Mucosa of gallbladder (tissue), 1 donor: ENCODE measurements around the gene EVA1A. TPM values are rescaled to one million over a fixed set of nuclear protein-coding genes. Genes with fewer than 3 reads are reported as not detected.

Experiments
- DNase-seq: peaks from one replicate; pipeline ENCODE4 v3.0.0-alpha.2; 2020; ENCODE audit warnings: low spot score
- total RNA-seq: library from RNA; stranded (reverse); gene quantifications from one replicate; pipeline ENCODE4 v1.2.1, GENCODE V29; 2021
- donor health status: DM: no; HTN: no; CAD: no.

Gene EVA1A
- total RNA-seq, 1 donor from 2014 or later, result 0.43 TPM

GRCh38 chr2:75589391-75590105, 28.8 kb upstream of the EVA1A start:
- no peak for DNase-seq

DNA sequence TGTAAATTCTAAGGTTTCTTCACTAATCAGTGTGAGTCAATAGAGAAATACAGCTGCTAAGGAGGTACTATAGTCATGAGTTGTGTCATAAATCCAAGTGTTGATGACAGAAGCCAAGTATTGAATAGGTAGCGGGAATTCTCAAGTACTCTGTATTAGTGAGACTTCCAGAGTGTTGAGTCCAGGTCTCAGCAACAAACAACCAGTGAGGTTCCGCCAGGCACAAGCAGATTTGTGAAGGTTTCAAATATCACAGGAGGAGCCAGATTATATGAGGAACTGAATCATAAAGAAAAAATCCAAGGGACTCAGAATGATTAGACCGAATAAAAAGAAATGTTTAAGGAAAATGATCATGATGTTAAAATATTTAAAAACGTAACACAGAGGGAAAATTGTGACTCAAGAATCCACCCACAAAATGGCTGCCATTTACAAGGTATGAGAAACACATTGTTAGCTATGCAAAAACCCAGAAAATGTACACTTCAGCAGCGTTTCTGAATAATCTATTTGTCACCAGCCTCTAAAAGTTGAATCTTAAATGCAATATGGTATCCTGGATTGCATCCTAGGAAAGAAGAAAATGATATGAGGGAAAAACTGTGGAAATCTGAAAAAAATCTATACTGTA, 27.3 kb upstream of the EVA1A start:
- no peak for DNase-seq

DNA sequence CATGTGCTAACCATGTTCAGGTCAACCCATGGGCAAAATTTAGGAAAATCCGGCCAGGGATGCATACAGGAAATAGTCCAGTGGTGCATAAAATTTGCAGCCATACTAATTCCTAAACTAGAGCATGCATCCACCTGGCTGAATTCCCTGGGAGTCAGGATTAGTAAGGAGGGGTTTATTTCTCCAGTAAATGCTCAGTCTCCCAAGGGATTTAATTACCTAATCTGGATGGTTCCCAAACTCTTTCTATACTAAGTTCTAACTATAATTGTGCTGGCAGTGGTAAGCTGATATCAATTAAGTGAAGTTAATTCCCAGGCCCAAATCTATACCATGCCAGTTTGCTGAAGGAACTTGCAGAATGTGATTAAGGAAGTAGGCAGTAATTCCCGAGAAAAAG, 26.2 kb upstream of the EVA1A start:
- DNase-seq, result no peak

GRCh38 chr2:75582840-75583239, 22.1 kb upstream of the EVA1A start:
- DNase-seq, result no peak

- no peak for DNase-seq
Observed at GRCh38 chr2:75580606-75581005, 19.9 kb upstream of the EVA1A start.

- no peak for DNase-seq
Observed at GRCh38 chr2:75580156-75580555, 19.4 kb upstream of the EVA1A start.

DNA sequence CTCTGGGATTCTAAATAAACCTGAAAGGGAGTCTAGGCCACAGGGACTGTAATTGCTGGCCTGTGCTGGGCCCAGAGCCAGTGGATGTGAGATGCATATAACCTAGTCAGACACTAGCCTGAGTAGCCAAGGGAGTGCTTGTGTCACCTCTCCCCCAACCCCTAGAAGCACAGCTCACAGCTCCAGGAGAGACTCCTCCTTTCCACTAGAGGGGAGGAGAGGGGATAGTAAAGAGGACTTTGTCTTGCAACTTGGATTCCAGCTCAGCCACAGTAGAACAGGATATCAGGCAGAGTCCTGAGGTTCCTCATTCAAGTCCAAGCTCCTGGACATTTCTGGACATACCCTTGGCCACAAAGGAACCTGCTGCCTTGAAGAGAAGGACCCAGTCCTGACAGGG, 18.4 kb upstream of the EVA1A start:
- DNase-seq, result no peak

DNA sequence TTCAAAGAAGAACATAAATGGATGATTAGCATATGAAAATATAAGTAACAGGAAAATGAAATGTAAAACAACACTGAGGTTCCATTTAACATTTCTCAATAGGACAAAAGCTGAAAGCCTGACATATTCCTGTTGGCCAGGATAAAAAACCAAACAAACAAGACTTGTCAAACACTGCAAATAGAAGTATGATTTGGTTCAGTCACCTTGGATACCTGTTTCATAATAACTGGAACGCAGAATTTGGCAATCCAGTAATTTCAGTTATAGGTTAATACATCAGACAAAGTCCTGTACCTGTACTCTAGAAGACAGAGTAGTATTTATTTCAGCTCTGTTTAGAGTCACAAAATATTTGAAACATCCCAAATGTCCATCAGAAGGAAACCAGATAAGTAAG, 16.5 kb upstream of the EVA1A start:
- no peak for DNase-seq

DNA sequence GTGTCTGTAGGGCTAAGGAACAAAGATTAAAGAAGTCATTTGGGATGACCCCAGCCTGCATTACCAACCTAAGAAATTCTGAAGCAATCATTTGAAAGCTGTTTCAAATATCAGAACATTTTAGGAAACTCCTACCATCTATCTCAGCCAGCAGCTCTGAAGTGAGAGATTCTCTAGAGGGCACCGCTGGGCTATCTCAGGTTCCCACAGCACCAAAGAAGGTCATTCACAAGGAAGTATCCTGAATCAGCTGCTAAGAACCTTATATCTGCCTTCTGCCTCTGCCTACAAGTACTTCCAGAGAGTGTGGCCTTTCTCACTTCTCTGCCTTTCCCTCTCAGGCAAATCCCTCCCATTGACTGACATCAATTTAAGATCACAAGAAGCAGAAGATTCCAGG, 13.4 kb upstream of the EVA1A start:
- no peak for DNase-seq

GRCh38 chr2:75573145-75573878, 12.6 kb upstream of the EVA1A start:
- DNase-seq, result no peak

GRCh38 chr2:75571730-75572430, 11.1 kb upstream of the EVA1A start:
- DNase-seq, result no peak

GRCh38 chr2:75570948-75571729, 10.4 kb upstream of the EVA1A start:
- no peak for DNase-seq

DNA sequence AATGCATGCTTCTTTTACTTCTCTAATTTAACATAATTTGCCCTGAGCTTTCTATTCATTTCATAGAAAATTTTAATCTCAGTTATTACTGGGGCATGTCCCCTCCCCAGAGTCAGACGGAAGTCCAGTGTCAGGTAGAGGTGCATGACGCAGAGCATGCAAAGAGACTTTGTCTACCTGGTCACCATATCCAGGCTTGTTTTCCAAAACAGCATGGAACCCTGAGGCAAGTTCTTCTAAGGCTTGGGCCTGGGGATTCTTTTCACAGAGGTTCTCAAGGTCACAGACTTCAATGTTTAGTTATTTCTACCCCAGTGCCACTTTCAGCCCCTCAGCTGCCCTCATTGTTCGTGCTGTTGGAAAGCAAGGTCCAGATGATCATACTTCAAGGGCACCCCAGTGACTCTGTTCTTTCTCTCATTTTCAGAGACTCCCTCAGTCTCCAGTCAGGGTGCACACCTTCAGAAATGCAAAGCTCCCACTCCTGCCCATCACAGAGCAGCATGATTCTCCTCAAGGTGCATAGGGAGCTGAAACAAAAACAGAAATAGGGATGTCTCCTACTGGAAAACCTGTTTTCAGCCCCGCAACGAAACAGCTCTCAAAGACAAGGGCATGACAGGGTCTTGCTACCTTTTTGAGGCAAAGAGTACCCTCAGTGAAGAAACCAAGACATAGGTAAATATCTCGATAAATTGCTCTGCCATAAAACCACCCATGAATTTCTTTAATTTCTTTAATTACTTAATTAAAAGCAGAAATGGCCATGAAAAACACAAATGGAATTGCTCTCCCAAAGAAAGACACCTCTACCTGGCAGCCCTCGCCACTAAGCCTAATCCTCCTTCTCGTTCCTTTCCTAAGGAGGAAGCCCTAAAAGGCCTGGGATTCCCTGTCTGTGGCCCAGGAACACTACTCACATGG, 9.5 kb upstream of the EVA1A start:
- no peak for DNase-seq

GRCh38 chr2:75569546-75569945, 8.8 kb upstream of the EVA1A start:
- no peak for DNase-seq

DNA sequence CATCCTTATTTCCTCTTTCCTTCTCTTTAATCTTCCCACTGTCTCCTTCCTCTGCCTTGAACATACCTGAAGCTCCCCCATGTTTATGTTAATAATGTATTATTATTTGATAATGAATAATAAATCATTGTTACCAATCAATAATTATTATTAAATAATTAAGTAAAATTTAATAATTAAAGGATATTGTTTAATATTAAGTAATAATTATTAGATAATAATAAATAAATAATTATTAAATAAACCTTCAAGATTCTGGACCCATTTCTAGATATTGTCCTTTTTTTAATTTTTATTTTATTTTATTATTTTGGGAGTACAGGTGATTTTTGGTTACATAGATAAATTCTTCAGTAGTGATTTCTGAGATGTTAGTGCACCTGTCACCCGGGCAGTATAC, 7.4 kb upstream of the EVA1A start:
- DNase-seq, result no peak

GRCh38 chr2:75565472-75566462, 5.0 kb upstream of the EVA1A start:
- DNase-seq, result no peak

- no peak for DNase-seq
Observed at GRCh38 chr2:75564713-75565359, 4.1 kb upstream of the EVA1A start.

DNA sequence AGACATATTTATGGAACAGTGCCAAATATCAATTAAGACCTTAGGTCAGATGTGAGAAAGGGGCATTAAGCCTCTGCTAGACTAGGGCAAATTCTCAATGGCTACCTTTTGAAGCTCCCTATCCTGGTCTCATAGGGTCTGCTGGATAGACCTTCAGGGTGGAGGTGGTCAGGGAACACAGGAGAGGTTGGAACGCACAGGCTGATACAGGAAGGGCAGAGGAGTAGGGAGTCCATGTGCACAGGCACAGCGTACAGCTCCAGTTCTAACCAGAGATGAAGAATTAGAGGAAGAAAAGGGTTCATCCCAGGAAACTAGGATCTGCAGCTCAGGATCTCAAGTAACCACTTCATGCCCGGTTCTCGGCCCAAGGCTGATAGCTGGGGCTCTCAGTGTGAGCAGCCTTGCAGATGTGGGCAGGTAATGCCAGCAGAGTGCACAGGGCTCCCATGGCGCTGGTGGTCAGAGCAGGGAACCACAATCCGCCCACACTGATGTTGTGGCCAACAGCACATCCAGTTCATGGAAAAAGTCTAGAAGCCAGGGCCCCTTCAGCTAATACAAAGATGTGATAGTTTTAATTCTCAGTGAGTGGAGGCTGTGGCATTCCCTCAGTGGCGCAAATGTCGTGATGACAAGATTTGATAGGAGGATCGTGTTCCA, 3.4 kb upstream of the EVA1A start:
- DNase-seq, result no peak
